GM12878 (cell line): ENCODE results near the gene RNPEP.

Experiments used
- BRCA1 ChIP-seq: IDR thresholded peaks from 2 replicates; pipeline ENCODE4 v1.6.1; 2011; ENCODE audit warnings: low read depth, low read length, improper control_type of control experiment
- PBX3 ChIP-seq: IDR thresholded peaks from 2 replicates; pipeline ENCODE4 v1.6.1; 2011; ENCODE audit warnings: mild to moderate bottlenecking, low read depth, low read length, moderate library complexity; ENCODE audit not compliant: insufficient replicate concordance
- ZNF274 ChIP-seq: IDR thresholded peaks from one replicate; pipeline ENCODE4 v1.8.0; 2011; ENCODE audit not compliant: insufficient read length, insufficient read depth
- TF ChIP-seq, protein P1 (sequence below): IDR thresholded peaks from 2 replicates; pipeline ENCODE4 v1.6.1; 2011; ENCODE audit warnings: low read depth, low read length, improper control_type of control experiment, borderline replicate concordance
- TF ChIP-seq, protein P2 (sequence below), 3 experiments: IDR thresholded peaks in 2 of 3; conservative IDR thresholded peaks in 1 of 3; 2 replicates each; pipeline ENCODE4 v1.5.1; 2011; ENCODE audit warnings: low read depth in 3 of 3, low read length in 3 of 3, mild to moderate bottlenecking in 3 of 3, control low read depth in 2 of 3, moderate library complexity in 2 of 3, inconsistent platforms in 1 of 3, mixed read lengths in 1 of 3; ENCODE audit not compliant: control insufficient read depth in 2 of 3, insufficient read depth in 1 of 3; ENCODE audit errors: extremely low read depth in 1 of 3

DNA sequence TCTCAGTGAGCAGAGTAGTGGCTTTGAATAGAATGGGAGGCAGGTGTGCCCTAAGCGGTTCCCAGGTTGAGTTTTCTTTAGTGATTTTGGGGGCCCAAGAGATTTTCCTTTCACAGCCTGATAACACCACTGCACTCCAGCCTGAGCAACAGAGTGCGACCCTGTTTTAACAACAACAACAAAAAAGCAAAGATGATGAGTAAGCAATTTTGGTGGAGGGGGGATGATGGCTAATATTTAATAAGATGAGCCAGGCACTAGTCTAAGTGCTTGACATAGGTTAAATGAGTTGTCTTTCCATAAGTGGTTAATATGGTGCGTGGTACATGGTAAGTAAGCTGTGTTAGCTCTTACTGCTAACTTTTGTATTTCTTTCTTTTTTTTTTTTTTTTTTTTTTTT lies 2.0 kb downstream of the RNPEP start:
- TF ChIP-seq, protein P1, sequence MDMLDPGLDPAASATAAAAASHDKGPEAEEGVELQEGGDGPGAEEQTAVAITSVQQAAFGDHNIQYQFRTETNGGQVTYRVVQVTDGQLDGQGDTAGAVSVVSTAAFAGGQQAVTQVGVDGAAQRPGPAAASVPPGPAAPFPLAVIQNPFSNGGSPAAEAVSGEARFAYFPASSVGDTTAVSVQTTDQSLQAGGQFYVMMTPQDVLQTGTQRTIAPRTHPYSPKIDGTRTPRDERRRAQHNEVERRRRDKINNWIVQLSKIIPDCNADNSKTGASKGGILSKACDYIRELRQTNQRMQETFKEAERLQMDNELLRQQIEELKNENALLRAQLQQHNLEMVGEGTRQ: no peak
- no peak for TF ChIP-seq BRCA1
- no peak for TF ChIP-seq PBX3
- no peak for TF ChIP-seq ZNF274
- TF ChIP-seq, protein P2, sequence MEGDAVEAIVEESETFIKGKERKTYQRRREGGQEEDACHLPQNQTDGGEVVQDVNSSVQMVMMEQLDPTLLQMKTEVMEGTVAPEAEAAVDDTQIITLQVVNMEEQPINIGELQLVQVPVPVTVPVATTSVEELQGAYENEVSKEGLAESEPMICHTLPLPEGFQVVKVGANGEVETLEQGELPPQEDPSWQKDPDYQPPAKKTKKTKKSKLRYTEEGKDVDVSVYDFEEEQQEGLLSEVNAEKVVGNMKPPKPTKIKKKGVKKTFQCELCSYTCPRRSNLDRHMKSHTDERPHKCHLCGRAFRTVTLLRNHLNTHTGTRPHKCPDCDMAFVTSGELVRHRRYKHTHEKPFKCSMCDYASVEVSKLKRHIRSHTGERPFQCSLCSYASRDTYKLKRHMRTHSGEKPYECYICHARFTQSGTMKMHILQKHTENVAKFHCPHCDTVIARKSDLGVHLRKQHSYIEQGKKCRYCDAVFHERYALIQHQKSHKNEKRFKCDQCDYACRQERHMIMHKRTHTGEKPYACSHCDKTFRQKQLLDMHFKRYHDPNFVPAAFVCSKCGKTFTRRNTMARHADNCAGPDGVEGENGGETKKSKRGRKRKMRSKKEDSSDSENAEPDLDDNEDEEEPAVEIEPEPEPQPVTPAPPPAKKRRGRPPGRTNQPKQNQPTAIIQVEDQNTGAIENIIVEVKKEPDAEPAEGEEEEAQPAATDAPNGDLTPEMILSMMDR (IDR thresholded peaks at IDR 0.05 in 2 of 3, conservative IDR thresholded peaks at IDR 0.05 in 1 of 3; ENCODE audit: control insufficient read depth in 2 of 3, extremely low read depth in 1 of 3, insufficient read depth in 1 of 3, low read depth in 3 of 3, low read length in 3 of 3): no peak
